ENCODE results near the gene ZNF280C.

DNA sequence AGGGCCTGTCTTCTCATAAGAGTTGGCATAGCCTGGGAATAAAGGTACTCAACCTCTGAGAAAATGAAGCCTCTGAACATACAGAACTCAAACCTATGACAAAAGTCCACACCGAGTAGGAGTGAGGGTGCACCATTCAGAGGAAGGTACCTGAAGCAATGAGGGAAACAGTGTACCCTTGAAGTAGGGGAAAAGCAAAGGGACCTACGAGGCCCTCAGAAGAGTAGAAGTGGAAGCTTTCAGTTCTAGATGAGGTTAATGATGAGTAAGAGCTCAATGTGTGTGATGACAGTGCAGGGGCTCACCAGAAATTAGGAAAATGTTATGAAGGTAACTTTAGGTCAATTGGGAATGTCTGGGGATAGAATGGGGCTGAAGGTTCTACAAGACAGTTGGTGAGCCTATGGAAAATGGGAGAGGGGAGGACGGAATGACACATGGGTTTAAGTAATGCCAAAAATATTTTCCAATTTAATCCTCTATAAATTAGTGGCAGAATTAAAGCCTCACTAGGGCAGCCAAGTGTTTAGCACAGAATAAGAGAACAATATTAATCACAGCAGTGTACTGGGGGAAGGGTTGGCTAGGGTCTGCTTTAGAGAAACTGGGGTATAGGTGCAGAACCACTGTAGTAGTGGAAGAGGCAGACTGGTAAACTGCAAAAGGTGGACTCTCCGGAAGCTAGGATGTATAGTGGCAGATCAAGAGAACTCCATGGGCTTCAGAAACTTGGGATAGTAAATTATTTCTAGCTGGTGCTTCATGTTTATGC, 57.1 kb downstream of the ZNF280C start:
- TF ChIP-seq CTCF (IDR thresholded peaks at IDR 0.05) (no peak), POLR2A (IDR thresholded peaks at IDR 0.05) (no peak)

All from body of pancreas (tissue), 4 donors.